Smooth muscle cell (in vitro differentiated cells): Measurements from ENCODE around the gene KAT8. TPM values are rescaled to one million over a fixed set of nuclear protein-coding genes. Genes with fewer than 3 reads are reported as not detected.
A peak's percentile ranks its signal among the peaks of the same experiment; 100 is the strongest.

ENCODE experiments used
- DNase-seq: peaks from one replicate; lab custom pipeline; 2025; ENCODE audit not compliant: unreplicated experiment; lab: John Stamatoyannopoulos, UW
- H2AFZ ChIP-seq: fragments of 200-600 bp; sonication (generic); 2 replicates; pipeline ENCODE4 v1.6.0; 2016; ENCODE audit warnings: antibody characterized with exemption, low read depth, mild to moderate bottlenecking
- H3F3A ChIP-seq: fragments of 200-600 bp; sonication (generic); 2 replicates; pipeline ENCODE4 v1.6.0; 2017; ENCODE audit warnings: antibody characterized with exemption, low read depth
- H3K27ac ChIP-seq: fragments of 200-600 bp; sonication (generic); 2 replicates; pipeline ENCODE4 v1.5.1; 2016; ENCODE audit warnings: low read depth, mild to moderate bottlenecking
- H3K27me3 ChIP-seq: fragments of 200-600 bp; sonication (generic); 2 replicates; pipeline ENCODE4 v1.6.1; 2016; ENCODE audit warnings: low read depth, mild to moderate bottlenecking
- H3K36me3 ChIP-seq: fragments of 200-600 bp; sonication (generic); 2 replicates; pipeline ENCODE4 v1.5.1; 2016; ENCODE audit warnings: low read depth
- H3K4me1 ChIP-seq: fragments of 200-600 bp; sonication (generic); 2 replicates; pipeline ENCODE4 v1.5.1; 2016; ENCODE audit warnings: low read depth
- H3K4me2 ChIP-seq: fragments of 200-600 bp; sonication (generic); 2 replicates; pipeline ENCODE4 v1.6.0; 2016; ENCODE audit warnings: mild to moderate bottlenecking
- H3K4me3 ChIP-seq: fragments of 200-600 bp; sonication (generic); 2 replicates; pipeline ENCODE4 v1.5.1; 2016; ENCODE audit warnings: mild to moderate bottlenecking
- H3K79me2 ChIP-seq: fragments of 200-600 bp; sonication (generic); 2 replicates; pipeline ENCODE4 v1.6.0; 2016; ENCODE audit warnings: low read depth, mild to moderate bottlenecking
- H3K9ac ChIP-seq: fragments of 200-600 bp; sonication (generic); 2 replicates; pipeline ENCODE4 v1.6.0; 2016; ENCODE audit warnings: low read depth
- H3K9me3 ChIP-seq: fragments of 200-600 bp; sonication (generic); replicated peaks from 2 replicates; pipeline ENCODE4 v1.5.1; 2016; ENCODE audit warnings: low read depth
- H4K20me1 ChIP-seq: fragments of 200-600 bp; sonication (generic); 2 replicates; pipeline ENCODE4 v1.6.0; 2016; ENCODE audit warnings: low read depth
- CTCF ChIP-seq: fragments of 200-600 bp; sonication (generic); IDR thresholded peaks from 2 replicates; pipeline ENCODE4 v1.5.1; 2017; ENCODE audit warnings: borderline replicate concordance, mild to moderate bottlenecking, antibody characterized with exemption; ENCODE audit not compliant: insufficient read depth, poor library complexity, severe bottlenecking
- WGBS: methylation state at CpG from one replicate; pipeline ENCODE4 v1.1.7; 2016; ENCODE audit warnings: low lambda C conversion rate; 5-methylcytosine and 5-hydroxymethylcytosine counted together
- polyA plus RNA-seq: library from polyadenylated mRNA; unstranded; fragments of >200 nt; fragmentation: Nextera tagmentation; extraction: Ambion mirVana; gene quantifications from 2 replicates; pipeline ENCODE4 v1.2.1, GENCODE V29; 2016
- total RNA-seq: library from RNA; depleted of rRNA; stranded (reverse); fragments of >200 nt; gene quantifications from 2 replicates; pipeline ENCODE4 v1.2.3, GENCODE V29; 2014

Gene KAT8
- total and polyA plus RNA-seq, 2 experiments from 2014 or later, result 29.1 to 32.9 TPM

GRCh38 chr16:31147574-31147973 is 30.1 kb downstream of the KAT8 start:
- WGBS, result 96% methylated on average over 3 of the region's 3 CpGs
- H3K4me2 ChIP-seq, result no peak overlapping the region
- no peaks in the 10 kb centered on the region for H3K4me1 ChIP-seq
- H4K20me1 ChIP-seq, result no peaks in the 10 kb centered on the region
- peaks cover 27% of the 10 kb centered on the region for H3K27me3 ChIP-seq
- no peaks in the 10 kb centered on the region for H3K79me2 ChIP-seq
- no peaks in the 10 kb centered on the region for H3K9me3 ChIP-seq
- no peak for TF ChIP-seq CTCF
- no peak overlapping the region for H3K9ac ChIP-seq
- H3K27ac ChIP-seq, result no peak overlapping the region
- H3K36me3 ChIP-seq, result no peaks in the 10 kb centered on the region
- no peak overlapping the region for H3K4me3 ChIP-seq
- DNase-seq, result no peak
- H3F3A ChIP-seq, result no peaks in the 10 kb centered on the region
- H2AFZ ChIP-seq, result no peak overlapping the region

- no peaks in the 10 kb centered on the region for H3K79me2 ChIP-seq
- DNase-seq, result no peak
- no peaks in the 10 kb centered on the region for H4K20me1 ChIP-seq
- no peaks in the 10 kb centered on the region for H3K9me3 ChIP-seq
- H3K27me3 ChIP-seq, result peaks cover 27% of the 10 kb centered on the region
- no peak overlapping the region for H3K9ac ChIP-seq
- no peaks in the 10 kb centered on the region for H3K4me1 ChIP-seq
- H3K4me3 ChIP-seq, result no peak overlapping the region
- TF ChIP-seq CTCF, result no peak
- no peaks in the 10 kb centered on the region for H3F3A ChIP-seq
- 18% methylated on average over 30 of the region's 40 CpGs for WGBS
- H3K4me2 ChIP-seq, result peak overlapping the region; percentile 74
- H3K27ac ChIP-seq, result no peak overlapping the region
- H2AFZ ChIP-seq, result peak overlapping the region; percentile 84
- no peaks in the 10 kb centered on the region for H3K36me3 ChIP-seq
Observed at GRCh38 chr16:31148281-31148728, 30.8 kb downstream of the KAT8 start.

GRCh38 chr16:31148896-31149295 is 31.4 kb downstream of the KAT8 start:
- WGBS, result 85% methylated on average over 24 of the region's 25 CpGs
- no peaks in the 10 kb centered on the region for H3K79me2 ChIP-seq
- no peaks in the 10 kb centered on the region for H4K20me1 ChIP-seq
- H3K4me1 ChIP-seq, result no peaks in the 10 kb centered on the region
- no peaks in the 10 kb centered on the region for H3K36me3 ChIP-seq
- H3K9ac ChIP-seq, result no peak overlapping the region
- H3F3A ChIP-seq, result no peaks in the 10 kb centered on the region
- H3K27me3 ChIP-seq, result peaks cover 27% of the 10 kb centered on the region
- no peak overlapping the region for H2AFZ ChIP-seq
- no peak for DNase-seq
- no peaks in the 10 kb centered on the region for H3K9me3 ChIP-seq
- H3K27ac ChIP-seq, result no peak overlapping the region
- no peak overlapping the region for H3K4me3 ChIP-seq
- TF ChIP-seq CTCF, result no peak
- H3K4me2 ChIP-seq, result no peak overlapping the region

GRCh38 chr16:31149332-31149731 is 31.9 kb downstream of the KAT8 start:
- H3K9ac ChIP-seq, result no peak overlapping the region
- TF ChIP-seq CTCF, result no peak
- H3K4me1 ChIP-seq, result no peaks in the 10 kb centered on the region
- H3K9me3 ChIP-seq, result no peaks in the 10 kb centered on the region
- no peak overlapping the region for H3K4me3 ChIP-seq
- no peaks in the 10 kb centered on the region for H3K79me2 ChIP-seq
- whole genome bisulfite sequencing, result 85% methylated on average over 5 of the region's 5 CpGs
- no peaks in the 10 kb centered on the region for H4K20me1 ChIP-seq
- no peak overlapping the region for H3K27ac ChIP-seq
- H2AFZ ChIP-seq, result no peak overlapping the region
- H3K27me3 ChIP-seq, result peaks cover 27% of the 10 kb centered on the region
- H3K36me3 ChIP-seq, result no peaks in the 10 kb centered on the region
- no peak overlapping the region for H3K4me2 ChIP-seq
- DNase-seq, result no peak
- H3F3A ChIP-seq, result no peaks in the 10 kb centered on the region
